ENCODE data around the gene DIAPH3. TPM values are rescaled to one million over a fixed set of nuclear protein-coding genes. Genes with fewer than 3 reads are reported as not detected.

DIAPH3 gene
- total and polyA plus RNA-seq, 2 of the 8 experiments (the other 6 are each of a cell fraction or from before 2014, with no cell fraction given) = 8.0 to 30.8 TPM

DNA sequence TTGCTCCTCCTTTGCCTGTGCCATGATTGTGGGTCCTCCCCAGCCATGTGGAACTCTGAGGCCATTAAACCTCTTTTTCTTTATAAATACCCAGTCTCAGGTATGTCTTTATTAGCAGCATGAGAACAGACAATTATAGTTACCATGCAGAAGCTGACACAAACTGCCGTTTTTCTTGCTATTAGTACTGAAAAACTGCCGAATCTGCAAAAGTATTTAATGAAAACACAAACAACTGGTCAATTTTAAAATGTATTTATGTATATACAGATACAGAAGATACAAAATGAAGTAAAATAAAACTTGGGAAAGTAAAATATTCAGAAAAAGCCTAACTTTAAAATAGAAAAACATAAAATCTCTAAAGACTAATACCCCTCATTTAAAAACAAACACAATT is 206.3 kb downstream of the DIAPH3 start (continued):
- no peak for TF ChIP-seq EZH2 (IDR thresholded peaks at IDR 0.05; ENCODE audit: low read depth, low read length, severe bottlenecking)
- TF ChIP-seq, protein P1, sequence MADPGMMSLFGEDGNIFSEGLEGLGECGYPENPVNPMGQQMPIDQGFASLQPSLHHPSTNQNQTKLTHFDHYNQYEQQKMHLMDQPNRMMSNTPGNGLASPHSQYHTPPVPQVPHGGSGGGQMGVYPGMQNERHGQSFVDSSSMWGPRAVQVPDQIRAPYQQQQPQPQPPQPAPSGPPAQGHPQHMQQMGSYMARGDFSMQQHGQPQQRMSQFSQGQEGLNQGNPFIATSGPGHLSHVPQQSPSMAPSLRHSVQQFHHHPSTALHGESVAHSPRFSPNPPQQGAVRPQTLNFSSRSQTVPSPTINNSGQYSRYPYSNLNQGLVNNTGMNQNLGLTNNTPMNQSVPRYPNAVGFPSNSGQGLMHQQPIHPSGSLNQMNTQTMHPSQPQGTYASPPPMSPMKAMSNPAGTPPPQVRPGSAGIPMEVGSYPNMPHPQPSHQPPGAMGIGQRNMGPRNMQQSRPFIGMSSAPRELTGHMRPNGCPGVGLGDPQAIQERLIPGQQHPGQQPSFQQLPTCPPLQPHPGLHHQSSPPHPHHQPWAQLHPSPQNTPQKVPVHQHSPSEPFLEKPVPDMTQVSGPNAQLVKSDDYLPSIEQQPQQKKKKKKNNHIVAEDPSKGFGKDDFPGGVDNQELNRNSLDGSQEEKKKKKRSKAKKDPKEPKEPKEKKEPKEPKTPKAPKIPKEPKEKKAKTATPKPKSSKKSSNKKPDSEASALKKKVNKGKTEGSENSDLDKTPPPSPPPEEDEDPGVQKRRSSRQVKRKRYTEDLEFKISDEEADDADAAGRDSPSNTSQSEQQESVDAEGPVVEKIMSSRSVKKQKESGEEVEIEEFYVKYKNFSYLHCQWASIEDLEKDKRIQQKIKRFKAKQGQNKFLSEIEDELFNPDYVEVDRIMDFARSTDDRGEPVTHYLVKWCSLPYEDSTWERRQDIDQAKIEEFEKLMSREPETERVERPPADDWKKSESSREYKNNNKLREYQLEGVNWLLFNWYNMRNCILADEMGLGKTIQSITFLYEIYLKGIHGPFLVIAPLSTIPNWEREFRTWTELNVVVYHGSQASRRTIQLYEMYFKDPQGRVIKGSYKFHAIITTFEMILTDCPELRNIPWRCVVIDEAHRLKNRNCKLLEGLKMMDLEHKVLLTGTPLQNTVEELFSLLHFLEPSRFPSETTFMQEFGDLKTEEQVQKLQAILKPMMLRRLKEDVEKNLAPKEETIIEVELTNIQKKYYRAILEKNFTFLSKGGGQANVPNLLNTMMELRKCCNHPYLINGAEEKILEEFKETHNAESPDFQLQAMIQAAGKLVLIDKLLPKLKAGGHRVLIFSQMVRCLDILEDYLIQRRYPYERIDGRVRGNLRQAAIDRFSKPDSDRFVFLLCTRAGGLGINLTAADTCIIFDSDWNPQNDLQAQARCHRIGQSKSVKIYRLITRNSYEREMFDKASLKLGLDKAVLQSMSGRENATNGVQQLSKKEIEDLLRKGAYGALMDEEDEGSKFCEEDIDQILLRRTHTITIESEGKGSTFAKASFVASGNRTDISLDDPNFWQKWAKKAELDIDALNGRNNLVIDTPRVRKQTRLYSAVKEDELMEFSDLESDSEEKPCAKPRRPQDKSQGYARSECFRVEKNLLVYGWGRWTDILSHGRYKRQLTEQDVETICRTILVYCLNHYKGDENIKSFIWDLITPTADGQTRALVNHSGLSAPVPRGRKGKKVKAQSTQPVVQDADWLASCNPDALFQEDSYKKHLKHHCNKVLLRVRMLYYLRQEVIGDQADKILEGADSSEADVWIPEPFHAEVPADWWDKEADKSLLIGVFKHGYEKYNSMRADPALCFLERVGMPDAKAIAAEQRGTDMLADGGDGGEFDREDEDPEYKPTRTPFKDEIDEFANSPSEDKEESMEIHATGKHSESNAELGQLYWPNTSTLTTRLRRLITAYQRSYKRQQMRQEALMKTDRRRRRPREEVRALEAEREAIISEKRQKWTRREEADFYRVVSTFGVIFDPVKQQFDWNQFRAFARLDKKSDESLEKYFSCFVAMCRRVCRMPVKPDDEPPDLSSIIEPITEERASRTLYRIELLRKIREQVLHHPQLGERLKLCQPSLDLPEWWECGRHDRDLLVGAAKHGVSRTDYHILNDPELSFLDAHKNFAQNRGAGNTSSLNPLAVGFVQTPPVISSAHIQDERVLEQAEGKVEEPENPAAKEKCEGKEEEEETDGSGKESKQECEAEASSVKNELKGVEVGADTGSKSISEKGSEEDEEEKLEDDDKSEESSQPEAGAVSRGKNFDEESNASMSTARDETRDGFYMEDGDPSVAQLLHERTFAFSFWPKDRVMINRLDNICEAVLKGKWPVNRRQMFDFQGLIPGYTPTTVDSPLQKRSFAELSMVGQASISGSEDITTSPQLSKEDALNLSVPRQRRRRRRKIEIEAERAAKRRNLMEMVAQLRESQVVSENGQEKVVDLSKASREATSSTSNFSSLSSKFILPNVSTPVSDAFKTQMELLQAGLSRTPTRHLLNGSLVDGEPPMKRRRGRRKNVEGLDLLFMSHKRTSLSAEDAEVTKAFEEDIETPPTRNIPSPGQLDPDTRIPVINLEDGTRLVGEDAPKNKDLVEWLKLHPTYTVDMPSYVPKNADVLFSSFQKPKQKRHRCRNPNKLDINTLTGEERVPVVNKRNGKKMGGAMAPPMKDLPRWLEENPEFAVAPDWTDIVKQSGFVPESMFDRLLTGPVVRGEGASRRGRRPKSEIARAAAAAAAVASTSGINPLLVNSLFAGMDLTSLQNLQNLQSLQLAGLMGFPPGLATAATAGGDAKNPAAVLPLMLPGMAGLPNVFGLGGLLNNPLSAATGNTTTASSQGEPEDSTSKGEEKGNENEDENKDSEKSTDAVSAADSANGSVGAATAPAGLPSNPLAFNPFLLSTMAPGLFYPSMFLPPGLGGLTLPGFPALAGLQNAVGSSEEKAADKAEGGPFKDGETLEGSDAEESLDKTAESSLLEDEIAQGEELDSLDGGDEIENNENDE (IDR thresholded peaks at IDR 0.05; ENCODE audit: insufficient replicate concordance, low read length) = no peak
- TF ChIP-seq CHD1 (IDR thresholded peaks at IDR 0.05; ENCODE audit: low read depth, low read length) = no peak

All from H1 (cell line).